HepG2 (cell line): ENCODE data around the gene KDM3B. TPM values are rescaled to one million over a fixed set of nuclear protein-coding genes. Genes with fewer than 3 reads are reported as not detected.

Source experiments
- ATRX ChIP-seq: sonication (generic); formaldehyde crosslinking; IDR thresholded peaks from 2 replicates; pipeline ENCODE4 v1.4.0; 2020; ENCODE audit warnings: missing genetic modification reagents, borderline replicate concordance
- DNMT3B ChIP-seq: conservative IDR thresholded peaks from 2 replicates; pipeline ENCODE4 v1.6.1; 2016; ENCODE audit warnings: missing biosample characterization, control low read depth
- FOXA3 ChIP-seq: IDR thresholded peaks from 2 replicates; pipeline ENCODE4 v1.6.1; 2016; ENCODE audit warnings: missing genetic modification reagents, missing compliant biosample characterization
- HDAC1 ChIP-seq: sonication (generic); formaldehyde crosslinking; IDR thresholded peaks from 2 replicates; pipeline ENCODE4 v1.5.1; 2020; ENCODE audit warnings: mild to moderate bottlenecking, missing genetic modification reagents
- IRF2 ChIP-seq: IDR thresholded peaks from 2 replicates; pipeline ENCODE4 v1.6.1; 2018; ENCODE audit warnings: missing genetic modification reagents, missing compliant biosample characterization
- KLF15 ChIP-seq: sonication (generic); formaldehyde crosslinking; IDR thresholded peaks from 2 replicates; pipeline ENCODE4 v1.8.1; 2023; ENCODE audit warnings: borderline replicate concordance, mild to moderate bottlenecking, inconsistent platforms, missing genetic modification reagents, mixed read lengths
- MTF2 ChIP-seq: sonication (generic); formaldehyde crosslinking; IDR thresholded peaks from 2 replicates; pipeline ENCODE4 v1.5.0; 2020; ENCODE audit warnings: missing genetic modification reagents, borderline replicate concordance
- NFAT5 ChIP-seq: sonication (generic); formaldehyde crosslinking; IDR thresholded peaks from 2 replicates; pipeline ENCODE4 v1.4.0; 2020; ENCODE audit warnings: missing genetic modification reagents
- NFYC ChIP-seq: IDR thresholded peaks from 2 replicates; pipeline ENCODE4 v1.6.1; 2016; ENCODE audit warnings: missing genetic modification reagents, missing compliant biosample characterization
- RBFOX2 ChIP-seq: fragments of 200-400 bp; formaldehyde crosslinking; IDR thresholded peaks from 2 replicates; pipeline ENCODE4 v1.6.1; 2017; ENCODE audit warnings: low read depth, mild to moderate bottlenecking, low read length
- RXRA ChIP-seq: sonication (generic); formaldehyde crosslinking; IDR thresholded peaks from 2 replicates; pipeline ENCODE4 v1.5.1; 2020; ENCODE audit warnings: missing genetic modification reagents
- TBL1XR1 ChIP-seq: fragments of 150-350 bp; IDR thresholded peaks from 2 replicates; pipeline ENCODE4 v1.6.1; 2014; ENCODE audit warnings: borderline replicate concordance, low read length; ENCODE audit not compliant: partially characterized antibody
- THAP8 ChIP-seq: sonication (generic); formaldehyde crosslinking; IDR thresholded peaks from 2 replicates; pipeline ENCODE4 v1.5.1; 2020; ENCODE audit warnings: missing genetic modification reagents, mild to moderate bottlenecking, borderline replicate concordance
- ZBTB37 ChIP-seq: sonication (generic); formaldehyde crosslinking; IDR thresholded peaks from 2 replicates; pipeline ENCODE4 v1.4.0; 2020; ENCODE audit warnings: mild to moderate bottlenecking, missing genetic modification reagents
- ZFP36 ChIP-seq: fragments of 150-350 bp; IDR thresholded peaks from 2 replicates; pipeline ENCODE4 v1.6.1; 2018; ENCODE audit warnings: borderline replicate concordance, low read length, low read depth; ENCODE audit not compliant: partially characterized antibody
- ZFP37 ChIP-seq: sonication (generic); formaldehyde crosslinking; IDR thresholded peaks from 2 replicates; pipeline ENCODE4 v1.4.0; 2020; ENCODE audit warnings: missing genetic modification reagents, borderline replicate concordance
- ZIK1 ChIP-seq: sonication (generic); formaldehyde crosslinking; IDR thresholded peaks from 2 replicates; pipeline ENCODE4 v1.5.0; 2020; ENCODE audit warnings: mild to moderate bottlenecking, low read depth, missing genetic modification reagents, borderline replicate concordance
- ZNF274 ChIP-seq: sonication (generic); formaldehyde crosslinking; IDR thresholded peaks from 2 replicates; pipeline ENCODE4 v1.5.1; 2020; ENCODE audit warnings: mild to moderate bottlenecking, missing genetic modification reagents
- ZNF549 ChIP-seq: sonication (generic); formaldehyde crosslinking; IDR thresholded peaks from 2 replicates; pipeline ENCODE4 v1.5.0; 2020; ENCODE audit warnings: missing genetic modification reagents
- ZNF597 ChIP-seq: sonication (generic); formaldehyde crosslinking; IDR thresholded peaks from 2 replicates; pipeline ENCODE4 v1.5.0; 2020; ENCODE audit warnings: missing genetic modification reagents
- ZNF790 ChIP-seq: sonication (generic); formaldehyde crosslinking; IDR thresholded peaks from 2 replicates; pipeline ENCODE4 v1.8.0; 2022; ENCODE audit warnings: missing genetic modification reagents, mild to moderate bottlenecking, borderline replicate concordance
- ZSCAN25 ChIP-seq: sonication (generic); formaldehyde crosslinking; IDR thresholded peaks from 2 replicates; pipeline ENCODE4 v1.8.0; 2022; ENCODE audit warnings: mild to moderate bottlenecking, missing genetic modification reagents
- polyA plus RNA-seq, 8 experiments: library from polyadenylated mRNA; depleted of rRNA in 3 of 8; stranded (reverse) in 7 of 8; unstranded in 1 of 8; fragments of >200 nt; fragmentation: Illumina TruSeq in 4 of 8; extraction: Trizol in 4 of 8; gene quantifications; 2 replicates each; pipeline versions ENCODE4 v1.2.1 to v1.2.3, GENCODE V29; 2011 to 2016; ENCODE audit warnings: low read depth in 4 of 8, missing spikeins in 1 of 8, mixed read lengths in 1 of 8; ENCODE audit not compliant: insufficient read depth in 1 of 8
- total RNA-seq, 5 experiments: library from RNA; depleted of rRNA; stranded (reverse); fragments of >200 nt; fragmentation: Illumina TruSeq; extraction: Trizol; gene quantifications; 2 replicates each; pipeline ENCODE4 v1.2.3, GENCODE V29; 2016; ENCODE audit warnings: low read depth in 1 of 5

The KDM3B gene
- total and polyA plus RNA-seq, 2 of the 13 experiments (the other 11 are each of a cell fraction or from before 2014, with no cell fraction given) = 19.7 to 34.3 TPM

- TF ChIP-seq NFAT5 (CRISPR knock-in tag) (no peak), DNMT3B (CRISPR knock-in tag) (no peak), ZNF549 (CRISPR knock-in tag) (no peak), ZIK1 (CRISPR knock-in tag) (no peak), NFYC (CRISPR knock-in tag) (no peak), THAP8 (CRISPR knock-in tag) (no peak), MTF2 (CRISPR knock-in tag) (no peak), RXRA (no peak), ZNF274 (no peak), ZSCAN25 (no peak), IRF2 (peak; percentile 31; the same call in 1 of the 2 replicates), TBL1XR1 (no peak), RBFOX2 (0 out of 2 replicates have a peak, but pooled peaks have one; percentile 40), FOXA3 (CRISPR knock-in tag) (peak; percentile 39; the same call in 1 of the 2 replicates), ZFP36 (no peak), KLF15 (CRISPR knock-in tag) (no peak), ZNF597 (CRISPR knock-in tag) (no peak), HDAC1 (CRISPR knock-in tag) (0 out of 2 replicates have a peak, but pooled peaks have one; percentile 32), ZFP37 (CRISPR knock-in tag) (no peak), ATRX (CRISPR knock-in tag) (no peak), ZNF790 (CRISPR knock-in tag) (no peak), ZBTB37 (no peak)
Observed at GRCh38 chr5:138466125-138466899, 113.8 kb downstream of the KDM3B start (continued).
